Measurements from ENCODE around the gene AGAP1.
"Not testable (repeated sequence)": the region's sequence is repeated elsewhere in the genome, so short reads cannot be mapped to it uniquely, and the experiment has no call there.

The AGAP1 gene

GRCh38 chr2:235595422-235596010, 101.7 kb downstream of the AGAP1 start:
- peak; percentile 35 for DNase-seq

GRCh38 chr2:235596272-235596671, 102.4 kb downstream of the AGAP1 start:
- no peak for DNase-seq

- DNase-seq: no peak
These were observed 103.3 kb downstream of the AGAP1 start for GRCh38 chr2:235597081-235597615.

- no peak for DNase-seq
These were observed 104.2 kb downstream of the AGAP1 start for GRCh38 chr2:235598026-235598425.

- DNase-seq: no peak
These were observed 105.0 kb downstream of the AGAP1 start for GRCh38 chr2:235598532-235599531.

GRCh38 chr2:235599596-235600338, 105.9 kb downstream of the AGAP1 start:
- no peak for DNase-seq

GRCh38 chr2:235600406-235600805, 106.6 kb downstream of the AGAP1 start:
- DNase-seq: no peak

GRCh38 chr2:235600926-235601325, 107.1 kb downstream of the AGAP1 start:
- no peak for DNase-seq

GRCh38 chr2:235601960-235602704, 108.3 kb downstream of the AGAP1 start:
- no peak for DNase-seq

GRCh38 chr2:235602971-235603370, 109.1 kb downstream of the AGAP1 start:
- DNase-seq: not testable (repeated sequence)

GRCh38 chr2:235603659-235604058, 109.8 kb downstream of the AGAP1 start:
- peak; percentile 16 for DNase-seq

- peak; percentile 86 for DNase-seq
These were observed 111.6 kb downstream of the AGAP1 start for GRCh38 chr2:235605312-235606003.

- no peak for DNase-seq
These were observed 112.3 kb downstream of the AGAP1 start for GRCh38 chr2:235606004-235606715.

GRCh38 chr2:235607546-235608199, 113.8 kb downstream of the AGAP1 start:
- no peak for DNase-seq

- DNase-seq: no peak
These were observed 114.5 kb downstream of the AGAP1 start for GRCh38 chr2:235608200-235608887.

GRCh38 chr2:235609321-235609720, 115.5 kb downstream of the AGAP1 start:
- no peak for DNase-seq

GRCh38 chr2:235609746-235610145, 115.9 kb downstream of the AGAP1 start:
- no peak for DNase-seq

GRCh38 chr2:235610696-235611257, 116.9 kb downstream of the AGAP1 start:
- no peak for DNase-seq

GRCh38 chr2:235611349-235611748, 117.5 kb downstream of the AGAP1 start:
- DNase-seq: no peak

Measured in NCI-H226 (cell line).